Natural killer cell (primary cell): ENCODE measurements around the gene SHOC2. TPM values are rescaled to one million over a fixed set of nuclear protein-coding genes. Genes with fewer than 3 reads are reported as not detected.

ENCODE experiments used
- ATAC-seq, 3 donors: fragments of 150-1000 bp in 2 of 3; fragments of 200-7000 bp in 1 of 3; cut with Tn5 transposase; 1 replicate in 1 of 3; 2 replicates in 2 of 3; pipeline ENCODE4 v1.10.0; 2021; ENCODE audit warnings: mild to moderate bottlenecking in 2 of 3, moderate library complexity in 2 of 3
- DNase-seq, 2 donors: peaks; one replicate each; pipeline versions ENCODE4 v3.0.0 to v3.0.0-alpha.2; 2013 to 2021; ENCODE audit warnings: mixed read lengths in 1 of 2
- H3K27ac ChIP-seq: one replicate; pipeline ENCODE4 v1.5.1; 2013; ENCODE audit warnings: mild to moderate bottlenecking, low read length
- H3K27me3 ChIP-seq: one replicate; pipeline ENCODE4 v1.6.1; 2013; ENCODE audit warnings: low read length; ENCODE audit not compliant: control insufficient read depth, insufficient read depth
- H3K36me3 ChIP-seq: one replicate; pipeline ENCODE4 v1.6.1; 2013; ENCODE audit warnings: low read length; ENCODE audit not compliant: control insufficient read depth, insufficient read depth
- H3K4me1 ChIP-seq: one replicate; pipeline ENCODE4 v1.6.1; 2013; ENCODE audit warnings: low read length; ENCODE audit not compliant: control insufficient read depth, insufficient read depth
- H3K4me3 ChIP-seq: one replicate; pipeline ENCODE4 v1.5.1; 2013; ENCODE audit warnings: low read length
- H3K9me3 ChIP-seq: one replicate; pipeline ENCODE4 v1.6.1; 2013; ENCODE audit warnings: low read length; ENCODE audit not compliant: control insufficient read depth, insufficient read depth
- H3K27ac Mint-ChIP-seq, 2 donors: one replicate each; pipeline ENCODE4 v1.8.0; 2022; ENCODE audit warnings: mild to moderate bottlenecking in 2 of 2, mixed read lengths in 2 of 2, moderate library complexity in 1 of 2
- H3K27me3 Mint-ChIP-seq, 2 donors: one replicate each; pipeline ENCODE4 v1.8.0; 2022; ENCODE audit warnings: low read depth in 2 of 2, mixed read lengths in 2 of 2
- H3K36me3 Mint-ChIP-seq: one replicate; pipeline ENCODE4 v1.8.0; 2022; ENCODE audit warnings: mixed read lengths
- H3K4me1 Mint-ChIP-seq, 2 donors: one replicate each; pipeline ENCODE4 v1.8.0; 2022; ENCODE audit warnings: mixed read lengths in 2 of 2
- H3K4me3 Mint-ChIP-seq: one replicate; pipeline ENCODE4 v1.8.0; 2022; ENCODE audit warnings: mild to moderate bottlenecking, moderate library complexity, mixed read lengths
- H3K9me3 Mint-ChIP-seq, 2 donors: one replicate each; pipeline ENCODE4 v1.8.0; 2022; ENCODE audit warnings: mixed read lengths in 2 of 2
- CTCF ChIP-seq: fragments of 200-600 bp; IDR thresholded peaks from one replicate; pipeline ENCODE4 v1.8.0; 2022; ENCODE audit warnings: antibody characterized with exemption
- WGBS: methylation state at CpG from one replicate; pipeline ENCODE4 v1.1.7; 2013; ENCODE audit warnings: missing lambda C conversion rate; ENCODE audit not compliant: insufficient coverage; 5-methylcytosine and 5-hydroxymethylcytosine counted together
- intact Hi-C: fragments of 100-400 bp; cut with micrococcal nuclease; formaldehyde crosslinking; loops from one replicate; pipeline ENCODE4 v1.14.2; 2022
- total RNA-seq, 4 donors: library from RNA; stranded (reverse); fragments of 120-200 nt in 1 of 4; gene quantifications; one replicate each; pipeline versions ENCODE4 v1.2.3 to v1.2.4, GENCODE V29; 2013 to 2022

Gene SHOC2
- total RNA-seq, 3 donors from 2014 or later (not counting 1 experiment from before 2014, with no cell fraction given) = 81.8 to 87.6 (median 85.7) TPM

GRCh38 chr10:110995301-110995700 lies 75.9 kb downstream of the SHOC2 start:
- H3K9me3 Mint-ChIP-seq = no peaks in the 10 kb centered on the region
- intact Hi-C loops = no loop called here
- Histone ChIP-seq H3K27me3 (no peaks in the 10 kb centered on the region), H3K4me1 (no peaks in the 10 kb centered on the region), H3K9me3 (no peaks in the 10 kb centered on the region), H3K4me3 (no peak overlapping the region), H3K36me3 (peaks cover 5% of the 10 kb centered on the region), H3K27ac (no peak overlapping the region)
- ATAC-seq (no peak), DNase-seq (no peak)
- peaks cover 33 to 40% of the 10 kb centered on the region in 2 donors for H3K4me1 Mint-ChIP-seq
- no peaks in the 10 kb centered on the region for H3K36me3 Mint-ChIP-seq
- TF ChIP-seq CTCF = no peak
- H3K27me3 Mint-ChIP-seq = no peaks in the 10 kb centered on the region
- no peak overlapping the region for H3K4me3 Mint-ChIP-seq
- H3K27ac Mint-ChIP-seq = no peak overlapping the region
- WGBS = 99% methylated on average over 2 of the region's 2 CpGs

- no peaks in the 10 kb centered on the region for H3K9me3 ChIP-seq
- no peaks in the 10 kb centered on the region for H3K4me1 ChIP-seq
- ATAC-seq = no peak
- DNase-seq = no peak
- Mint-ChIP-seq H3K9me3 (no peaks in the 10 kb centered on the region), H3K4me1 (peaks cover 33 to 40% of the 10 kb centered on the region in 2 donors), H3K4me3 (no peak overlapping the region), H3K27me3 (no peaks in the 10 kb centered on the region), H3K36me3 (no peaks in the 10 kb centered on the region), H3K27ac (no peak overlapping the region)
- peaks cover 9% of the 10 kb centered on the region for H3K36me3 ChIP-seq
- 96% methylated on average over 5 of the region's 6 CpGs for WGBS
- TF ChIP-seq CTCF = no peak
- no peaks in the 10 kb centered on the region for H3K27me3 ChIP-seq
- intact Hi-C loops = no loop called here
- H3K27ac ChIP-seq = no peak overlapping the region
- no peak overlapping the region for H3K4me3 ChIP-seq
Observed at GRCh38 chr10:110996256-110996655, 76.9 kb downstream of the SHOC2 start.

- Histone ChIP-seq H3K27ac (no peak overlapping the region), H3K27me3 (no peaks in the 10 kb centered on the region), H3K4me3 (no peak overlapping the region), H3K9me3 (no peaks in the 10 kb centered on the region), H3K36me3 (peaks cover 36% of the 10 kb centered on the region), H3K4me1 (no peaks in the 10 kb centered on the region)
- Mint-ChIP-seq H3K4me3 (no peak overlapping the region), H3K27me3 (no peaks in the 10 kb centered on the region), H3K4me1 (peaks cover 4 to 6% of the 10 kb centered on the region in 2 donors), H3K9me3 (no peaks in the 10 kb centered on the region), H3K27ac (peak overlapping the region in 1 of 2 donors; percentile 16), H3K36me3 (peaks cover 15% of the 10 kb centered on the region)
- TF ChIP-seq CTCF = no peak
- DNase-seq = no peak
- no peak for ATAC-seq
- intact Hi-C loops = no loop called here
- WGBS = no CpG with 5 or more reads among the region's 1 CpG
Observed at GRCh38 chr10:111004016-111004415, 84.6 kb downstream of the SHOC2 start.

GRCh38 chr10:111007486-111007885 lies 88.1 kb downstream of the SHOC2 start:
- WGBS = no CpG with 5 or more reads among the region's 2 CpGs
- Mint-ChIP-seq H3K27me3 (no peaks in the 10 kb centered on the region), H3K36me3 (peaks cover 15% of the 10 kb centered on the region), H3K4me3 (no peak overlapping the region), H3K9me3 (no peaks in the 10 kb centered on the region), H3K27ac (no peak overlapping the region), H3K4me1 (peaks cover 4 to 6% of the 10 kb centered on the region in 2 donors)
- no peak for ATAC-seq
- Histone ChIP-seq H3K27me3 (no peaks in the 10 kb centered on the region), H3K36me3 (peaks cover 58% of the 10 kb centered on the region), H3K4me3 (no peak overlapping the region), H3K9me3 (no peaks in the 10 kb centered on the region), H3K4me1 (no peaks in the 10 kb centered on the region), H3K27ac (no peak overlapping the region)
- TF ChIP-seq CTCF = no peak
- intact Hi-C loops = no loop called here
- DNase-seq = no peak
